ENCODE results near the gene HSPA12B.

The HSPA12B gene

DNA sequence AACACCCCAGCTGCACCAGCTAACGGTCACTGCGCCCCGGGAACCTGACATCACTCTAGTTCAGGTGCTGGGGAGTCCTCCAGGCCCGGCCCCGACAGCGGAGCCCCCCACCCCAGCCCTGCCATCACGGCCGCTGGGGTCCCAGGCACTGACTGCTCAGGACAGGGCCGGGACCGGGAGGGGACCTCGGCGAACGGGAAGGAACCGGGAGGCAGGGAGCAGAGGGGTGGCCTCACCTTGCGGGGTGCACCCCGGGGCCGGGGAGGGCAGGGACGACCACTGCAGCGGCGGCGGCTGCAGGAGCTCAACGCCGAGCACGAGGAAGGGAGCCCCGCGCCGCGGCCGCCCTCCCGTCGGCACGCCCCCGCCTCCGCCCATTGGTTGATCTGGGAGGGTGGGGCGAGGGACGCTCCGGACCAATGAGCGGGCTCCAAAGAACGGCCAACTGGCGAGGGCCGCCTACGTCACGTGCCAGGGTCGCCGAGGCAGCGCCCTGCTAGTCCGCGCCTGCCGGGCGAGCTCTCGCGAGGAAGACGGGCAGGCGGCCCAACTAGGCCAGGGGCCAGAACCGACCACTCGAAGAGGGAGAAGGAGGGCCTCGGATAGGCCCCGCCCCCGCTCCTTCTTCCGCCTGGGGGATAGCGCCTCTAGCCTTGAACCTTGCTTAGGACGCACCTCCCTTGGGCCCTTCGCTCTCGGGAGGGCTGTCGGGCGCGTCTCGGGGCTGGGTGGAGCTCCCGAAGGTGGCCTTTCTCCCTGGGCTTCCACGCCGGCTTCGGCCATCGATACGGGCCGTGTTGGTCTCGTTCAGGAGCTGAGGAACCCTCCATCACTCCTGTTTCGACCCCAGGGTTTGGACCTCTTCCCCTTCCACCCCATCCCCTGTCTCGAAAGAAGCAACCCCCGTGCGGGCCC lies 35.2 kb downstream of the HSPA12B start, which contains the start of gene ADISSP:
ADISSP (minus strand) TSS at position 327 of the 915 bp plus-strand sequence. CDS start 7,653 bp downstream, outside the sequence.
- DNase-seq = peak; percentile 100
- TF ChIP-seq, protein P1, sequence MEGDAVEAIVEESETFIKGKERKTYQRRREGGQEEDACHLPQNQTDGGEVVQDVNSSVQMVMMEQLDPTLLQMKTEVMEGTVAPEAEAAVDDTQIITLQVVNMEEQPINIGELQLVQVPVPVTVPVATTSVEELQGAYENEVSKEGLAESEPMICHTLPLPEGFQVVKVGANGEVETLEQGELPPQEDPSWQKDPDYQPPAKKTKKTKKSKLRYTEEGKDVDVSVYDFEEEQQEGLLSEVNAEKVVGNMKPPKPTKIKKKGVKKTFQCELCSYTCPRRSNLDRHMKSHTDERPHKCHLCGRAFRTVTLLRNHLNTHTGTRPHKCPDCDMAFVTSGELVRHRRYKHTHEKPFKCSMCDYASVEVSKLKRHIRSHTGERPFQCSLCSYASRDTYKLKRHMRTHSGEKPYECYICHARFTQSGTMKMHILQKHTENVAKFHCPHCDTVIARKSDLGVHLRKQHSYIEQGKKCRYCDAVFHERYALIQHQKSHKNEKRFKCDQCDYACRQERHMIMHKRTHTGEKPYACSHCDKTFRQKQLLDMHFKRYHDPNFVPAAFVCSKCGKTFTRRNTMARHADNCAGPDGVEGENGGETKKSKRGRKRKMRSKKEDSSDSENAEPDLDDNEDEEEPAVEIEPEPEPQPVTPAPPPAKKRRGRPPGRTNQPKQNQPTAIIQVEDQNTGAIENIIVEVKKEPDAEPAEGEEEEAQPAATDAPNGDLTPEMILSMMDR (IDR thresholded peaks at IDR 0.05; ENCODE audit: low read depth, low read length) = peak; percentile 15
- Histone ChIP-seq H3K9me3 (no peaks in the 10 kb centered on the region), H3K36me3 (no peaks in the 10 kb centered on the region), H3K4me1 (peaks cover 6% of the 10 kb centered on the region), H3K4me3 (ENCODE audit: low read depth, low read length) (peak within 1 kb of the TSS; percentile 91), H3K27me3 (no peaks in the 10 kb centered on the region)

GRCh38 chr20:3768342-3769130 lies 36.1 kb downstream of the HSPA12B start:
- H3K9me3 ChIP-seq = no peaks in the 10 kb centered on the region
- no peaks in the 10 kb centered on the region for H3K27me3 ChIP-seq
- DNase-seq = peak; percentile 92
- peak overlapping the region; percentile 91 for H3K4me3 ChIP-seq (ENCODE audit: low read depth, low read length)
- TF ChIP-seq, protein P1 (IDR thresholded peaks at IDR 0.05; ENCODE audit: low read depth, low read length) = peak; percentile 79
- no peaks in the 10 kb centered on the region for H3K36me3 ChIP-seq
- peaks cover 6% of the 10 kb centered on the region for H3K4me1 ChIP-seq

DNA sequence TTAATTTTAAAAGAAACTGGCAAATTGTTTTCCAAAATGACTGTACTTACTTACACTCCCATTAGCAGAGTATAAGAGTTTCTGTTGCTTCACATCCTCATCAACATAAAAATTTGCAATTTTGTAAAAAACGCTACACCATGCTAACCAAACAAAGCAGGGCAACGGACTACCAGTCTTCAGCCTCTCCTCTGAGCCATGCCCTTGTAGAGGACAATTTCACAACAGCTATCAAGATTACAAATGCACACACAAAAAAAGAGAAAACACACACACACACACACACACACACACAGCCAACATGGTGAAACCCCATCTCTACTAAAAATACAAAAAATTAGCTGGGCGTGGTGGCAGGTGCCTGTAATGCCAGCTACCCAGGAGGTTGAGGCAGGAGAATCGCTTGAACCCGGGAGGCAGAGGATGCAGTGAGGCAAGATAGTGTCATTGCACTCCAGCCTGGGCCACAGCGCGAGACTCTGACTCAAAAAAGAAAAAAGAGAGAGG lies 39.1 kb downstream of the HSPA12B start:
- TF ChIP-seq, protein P1 (IDR thresholded peaks at IDR 0.05; ENCODE audit: low read depth, low read length) = no peak
- peaks cover 4% of the 10 kb centered on the region for H3K4me1 ChIP-seq
- no peak overlapping the region for H3K4me3 ChIP-seq (ENCODE audit: low read depth, low read length)
- H3K27me3 ChIP-seq = no peaks in the 10 kb centered on the region
- no peaks in the 10 kb centered on the region for H3K36me3 ChIP-seq
- no peaks in the 10 kb centered on the region for H3K9me3 ChIP-seq
- no peak for DNase-seq

DNA sequence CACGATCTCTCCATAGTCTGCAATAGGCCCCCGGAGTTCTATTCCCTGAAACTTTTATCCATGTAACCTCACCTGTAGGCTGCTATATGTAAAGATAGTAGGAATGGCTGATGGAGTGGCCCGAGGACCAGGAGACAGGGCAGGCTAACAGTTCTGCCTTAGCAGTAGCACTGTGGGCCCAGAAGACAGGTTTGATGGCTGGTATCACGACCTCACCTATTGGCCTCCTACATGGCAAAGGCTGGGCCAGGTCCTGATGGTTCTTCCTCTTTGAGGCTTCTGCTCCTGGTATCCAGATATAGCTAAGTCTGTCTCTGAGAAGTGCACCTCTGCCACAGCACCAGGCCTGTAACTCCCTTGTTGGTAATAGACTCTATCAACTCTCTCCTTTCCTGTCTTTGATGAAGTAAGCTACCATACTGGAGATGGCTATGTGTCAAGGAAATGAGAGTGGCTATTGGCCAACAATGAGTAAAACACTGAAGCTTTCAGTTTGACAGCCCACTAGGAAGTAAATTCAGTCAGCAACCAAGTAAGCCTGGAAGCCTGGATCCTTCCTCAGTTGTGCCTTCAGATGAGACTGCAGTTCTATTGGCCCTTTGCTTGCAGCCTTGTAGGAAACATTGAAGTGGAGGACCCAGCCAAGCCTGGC lies 43.1 kb downstream of the HSPA12B start:
- Histone ChIP-seq H3K4me3 (ENCODE audit: low read depth, low read length) (no peak overlapping the region), H3K4me1 (no peaks in the 10 kb centered on the region), H3K36me3 (no peaks in the 10 kb centered on the region), H3K9me3 (no peaks in the 10 kb centered on the region), H3K27me3 (peaks cover 7% of the 10 kb centered on the region)
- no peak for DNase-seq
- TF ChIP-seq, protein P1 (IDR thresholded peaks at IDR 0.05; ENCODE audit: low read depth, low read length) = no peak

DNA sequence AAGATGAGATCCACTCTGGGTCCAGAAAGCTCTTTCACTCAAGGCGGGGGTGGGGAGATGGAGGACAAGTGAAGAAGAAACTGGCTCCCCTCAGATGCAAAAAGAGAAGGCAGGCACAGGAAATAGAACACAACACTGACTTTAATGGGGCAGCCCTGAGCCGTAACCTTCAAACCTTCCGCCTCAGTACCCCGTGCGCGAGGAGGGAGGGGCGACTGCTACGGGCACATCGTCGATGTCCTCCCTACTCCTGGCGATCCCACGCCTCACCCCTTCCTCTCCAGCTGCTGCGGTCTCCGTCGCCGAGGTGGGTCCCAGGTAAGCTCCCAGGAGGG lies 44.9 kb downstream of the HSPA12B start:
- no peaks in the 10 kb centered on the region for H3K9me3 ChIP-seq
- H3K36me3 ChIP-seq = no peaks in the 10 kb centered on the region
- DNase-seq = no peak
- H3K4me1 ChIP-seq = no peaks in the 10 kb centered on the region
- H3K4me3 ChIP-seq (ENCODE audit: low read depth, low read length) = peak overlapping the region; percentile 60
- peaks cover 7% of the 10 kb centered on the region for H3K27me3 ChIP-seq
- TF ChIP-seq, protein P1 (IDR thresholded peaks at IDR 0.05; ENCODE audit: low read depth, low read length) = no peak
